A673 (cell line): Measurements from ENCODE around the gene LUC7L.

ENCODE experiments used
- CTCF ChIP-seq: fragments of 300-800, 200-600 bp; sonication (generic); conservative IDR thresholded peaks from 2 replicates; pipeline ENCODE4 v1.5.1; 2017; ENCODE audit warnings: low read depth, mild to moderate bottlenecking, antibody characterized with exemption, low read length, moderate library complexity, mixed read lengths
- EZH2 ChIP-seq: fragments of 200-600 bp; sonication (generic); IDR thresholded peaks from 2 replicates; pipeline ENCODE4 v1.6.1; 2017; ENCODE audit warnings: borderline replicate concordance, low read depth, mild to moderate bottlenecking, mixed read lengths, antibody characterized with exemption, low read length; ENCODE audit not compliant: poor library complexity, severe bottlenecking

GRCh38 chr16:159136-159849 is 70.0 kb downstream of the LUC7L start:
- TF ChIP-seq CTCF (no peak), EZH2 (no peak)
